GM18508 (cell line): ENCODE results near the gene TTC7B.

Experiments used
- ATAC-seq: cut with Tn5 transposase; IDR thresholded peaks from one replicate; pipeline ENCODE4 v1.9.1; 2021; ENCODE audit warnings: moderate number of reproducible peaks; ENCODE audit not compliant: insufficient read depth, unreplicated experiment

Gene TTC7B

GRCh38 chr14:90780519-90780918, 35.7 kb downstream of the TTC7B start:
- ATAC-seq, result no peak

DNA sequence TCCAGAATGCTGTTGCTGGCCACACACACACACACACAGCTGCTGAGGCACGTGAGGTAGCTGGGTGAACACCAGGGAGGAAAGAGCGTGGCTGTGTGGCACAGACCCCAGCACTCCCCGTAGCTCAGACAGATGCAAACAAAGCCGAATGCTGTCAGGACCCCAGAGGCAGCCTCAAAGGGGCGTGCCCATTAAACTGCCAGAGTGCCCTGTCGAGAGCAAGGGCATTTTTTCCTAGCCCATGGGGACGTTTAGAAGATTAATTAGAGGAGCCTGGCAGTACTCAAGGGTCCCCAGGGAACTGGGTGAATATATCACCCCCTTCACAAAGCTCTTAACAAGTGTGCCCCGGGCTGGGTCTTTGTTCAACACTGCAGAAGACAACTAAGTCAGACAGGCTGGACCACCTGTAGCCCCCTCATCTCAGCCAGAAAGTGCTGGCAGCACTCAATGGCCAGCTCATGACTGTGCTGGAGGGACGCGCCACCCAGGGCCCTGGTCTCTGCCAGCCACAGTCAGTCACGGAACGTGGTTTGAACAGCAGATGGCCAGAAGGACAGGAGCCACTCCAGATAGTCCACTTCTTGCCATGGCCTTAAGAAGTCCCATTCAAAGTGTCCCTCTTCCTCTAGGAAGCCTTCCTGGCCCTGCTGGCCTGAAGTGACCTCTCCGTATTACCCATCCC, 37.5 kb downstream of the TTC7B start:
- ATAC-seq, result no peak

GRCh38 chr14:90777830-90778485, 38.3 kb downstream of the TTC7B start:
- no peak for ATAC-seq

GRCh38 chr14:90777358-90777757, 38.9 kb downstream of the TTC7B start:
- ATAC-seq, result no peak

DNA sequence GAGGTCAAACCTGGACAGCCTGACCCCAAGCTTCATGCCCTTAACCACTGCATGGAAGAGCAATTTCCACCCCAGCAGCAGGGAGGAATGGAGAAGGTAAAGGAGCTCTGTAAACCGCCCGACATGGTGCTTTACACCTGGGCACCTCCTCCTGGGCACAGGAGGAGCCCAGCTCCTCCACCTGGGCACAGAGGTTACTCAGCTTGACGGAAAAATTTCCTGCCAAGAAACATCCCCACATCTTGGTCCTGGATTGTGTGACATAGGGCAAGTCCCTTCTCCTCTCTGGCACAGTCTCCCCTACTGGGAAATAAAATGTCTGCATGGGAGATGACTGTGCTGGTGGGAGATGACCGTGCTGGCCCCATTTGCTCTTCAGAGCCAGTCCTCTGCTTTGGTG, 40.8 kb downstream of the TTC7B start:
- no peak for ATAC-seq

- ATAC-seq, result no peak
Measured at GRCh38 chr14:90774316-90774715, 41.9 kb downstream of the TTC7B start.

- ATAC-seq, result no peak
Measured at GRCh38 chr14:90773705-90774104, 42.5 kb downstream of the TTC7B start.

DNA sequence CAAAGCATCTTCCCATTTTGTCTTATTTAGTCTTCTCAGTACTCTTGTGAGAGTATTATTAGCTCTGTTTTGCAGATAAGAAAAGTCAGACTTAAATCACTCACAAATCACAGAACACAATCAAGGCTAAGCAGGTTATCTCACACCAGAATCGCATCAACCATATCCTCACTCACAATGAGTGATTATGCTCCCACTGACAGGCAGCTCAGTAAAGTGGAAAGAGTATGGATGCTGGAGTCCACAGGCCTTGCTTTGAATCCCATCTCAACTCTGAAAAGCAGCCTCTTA, 43.1 kb downstream of the TTC7B start:
- no peak for ATAC-seq

DNA sequence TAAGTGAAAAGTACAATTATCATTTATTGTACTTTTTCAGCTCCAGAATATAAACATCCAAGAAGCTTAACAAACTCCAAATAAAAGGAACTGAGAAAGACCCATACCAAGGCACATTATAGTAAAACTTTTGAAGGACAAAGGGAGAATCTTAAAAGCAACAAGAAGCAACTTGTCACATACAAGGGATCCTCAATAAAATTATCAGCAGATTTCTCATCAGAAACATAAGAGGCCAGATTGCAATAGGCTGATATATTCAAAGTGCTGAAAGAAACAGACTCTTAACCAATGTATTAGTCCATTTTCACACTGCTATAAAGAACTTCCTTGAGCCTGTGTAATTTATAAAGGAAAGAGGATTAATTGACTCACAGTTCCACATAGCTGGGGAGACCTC, 48.3 kb downstream of the TTC7B start:
- no peak for ATAC-seq

DNA sequence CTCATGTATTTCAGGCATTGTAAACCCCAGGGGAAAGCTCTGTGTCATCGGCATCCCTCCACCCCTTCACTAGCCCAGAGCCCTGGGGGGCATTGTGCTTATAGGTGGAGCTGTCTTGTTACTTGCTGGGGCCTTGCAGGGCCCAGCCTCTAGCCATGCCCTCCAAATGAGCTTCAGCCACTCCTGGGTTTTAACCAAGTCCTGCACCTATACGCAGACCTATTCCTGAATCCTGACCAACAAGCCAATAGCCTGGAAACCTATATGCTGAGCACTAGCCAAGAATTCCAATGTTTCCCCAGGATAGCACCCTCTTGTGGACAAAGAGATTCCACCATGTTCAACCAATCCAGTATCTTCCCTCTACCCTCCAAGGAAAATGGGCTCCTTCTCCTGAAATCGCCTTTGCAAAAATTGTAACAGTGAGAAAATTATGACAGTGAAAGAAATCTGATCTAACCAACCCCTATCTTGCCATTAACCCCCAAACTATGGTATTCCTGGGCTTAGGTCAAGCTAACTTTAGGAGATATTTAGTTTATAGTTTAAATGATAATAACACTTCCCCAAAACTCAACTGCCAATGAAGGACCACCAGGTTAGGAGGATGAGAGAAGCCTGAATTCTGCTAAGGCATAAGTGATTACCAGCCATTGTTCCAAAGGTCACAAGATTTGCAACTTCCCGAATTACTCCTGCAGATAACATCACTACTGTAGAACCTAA, 55.5 kb downstream of the TTC7B start:
- no peak for ATAC-seq

- ATAC-seq, result no peak
Measured at GRCh38 chr14:90760078-90760444, 56.2 kb downstream of the TTC7B start.

DNA sequence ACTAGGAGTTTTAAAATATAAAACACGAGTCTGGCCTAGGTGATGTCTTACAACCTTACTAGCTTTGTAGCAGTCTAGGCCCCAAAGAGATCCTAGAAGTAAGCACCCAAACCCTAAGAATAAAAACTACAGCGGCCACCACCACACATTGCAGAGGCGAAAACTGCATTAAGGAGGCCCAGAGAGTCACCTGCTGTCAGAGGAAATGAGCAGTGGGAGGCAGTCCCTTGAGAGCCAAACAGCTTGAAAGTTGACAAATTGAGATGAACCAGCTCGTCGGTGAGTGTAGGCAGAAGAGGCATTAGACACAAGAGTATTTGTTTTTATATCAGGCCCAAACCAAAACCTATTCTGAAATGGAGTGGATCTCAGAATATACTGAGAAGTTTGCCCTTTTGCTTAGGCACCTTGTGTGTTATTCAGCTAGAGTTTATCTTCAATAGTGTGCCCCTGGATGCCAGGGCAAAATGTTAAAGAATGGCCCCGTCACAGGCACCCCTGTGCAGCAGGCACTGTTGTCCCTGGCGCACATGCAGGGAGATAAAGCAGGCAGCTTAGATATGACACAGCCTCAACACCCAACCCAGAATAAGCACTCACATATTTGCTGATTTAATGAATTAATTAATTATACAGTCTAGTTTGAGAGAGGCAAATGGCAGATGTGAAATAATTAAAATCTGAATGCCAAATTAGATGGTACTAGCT, 56.7 kb downstream of the TTC7B start:
- ATAC-seq, result no peak

DNA sequence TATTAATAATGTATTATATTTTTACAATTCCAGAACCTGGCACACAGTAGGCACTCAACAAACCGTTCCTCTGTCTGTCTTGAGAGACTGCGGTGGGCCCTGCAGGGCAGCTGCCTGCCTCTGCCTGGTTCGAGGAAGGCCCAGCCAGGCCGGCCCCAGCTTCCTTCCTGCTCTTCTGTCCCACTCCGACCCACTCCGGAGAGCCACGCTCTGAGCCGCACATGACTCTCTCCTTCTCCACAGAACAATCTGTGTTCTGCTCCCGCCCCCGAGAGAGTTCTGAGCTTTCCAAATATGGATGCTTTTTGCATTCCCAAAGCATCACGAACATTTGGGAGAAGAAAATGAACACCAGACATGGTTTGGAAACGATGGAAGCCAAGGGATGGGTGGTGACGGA, 57.3 kb downstream of the TTC7B start:
- no peak for ATAC-seq

DNA sequence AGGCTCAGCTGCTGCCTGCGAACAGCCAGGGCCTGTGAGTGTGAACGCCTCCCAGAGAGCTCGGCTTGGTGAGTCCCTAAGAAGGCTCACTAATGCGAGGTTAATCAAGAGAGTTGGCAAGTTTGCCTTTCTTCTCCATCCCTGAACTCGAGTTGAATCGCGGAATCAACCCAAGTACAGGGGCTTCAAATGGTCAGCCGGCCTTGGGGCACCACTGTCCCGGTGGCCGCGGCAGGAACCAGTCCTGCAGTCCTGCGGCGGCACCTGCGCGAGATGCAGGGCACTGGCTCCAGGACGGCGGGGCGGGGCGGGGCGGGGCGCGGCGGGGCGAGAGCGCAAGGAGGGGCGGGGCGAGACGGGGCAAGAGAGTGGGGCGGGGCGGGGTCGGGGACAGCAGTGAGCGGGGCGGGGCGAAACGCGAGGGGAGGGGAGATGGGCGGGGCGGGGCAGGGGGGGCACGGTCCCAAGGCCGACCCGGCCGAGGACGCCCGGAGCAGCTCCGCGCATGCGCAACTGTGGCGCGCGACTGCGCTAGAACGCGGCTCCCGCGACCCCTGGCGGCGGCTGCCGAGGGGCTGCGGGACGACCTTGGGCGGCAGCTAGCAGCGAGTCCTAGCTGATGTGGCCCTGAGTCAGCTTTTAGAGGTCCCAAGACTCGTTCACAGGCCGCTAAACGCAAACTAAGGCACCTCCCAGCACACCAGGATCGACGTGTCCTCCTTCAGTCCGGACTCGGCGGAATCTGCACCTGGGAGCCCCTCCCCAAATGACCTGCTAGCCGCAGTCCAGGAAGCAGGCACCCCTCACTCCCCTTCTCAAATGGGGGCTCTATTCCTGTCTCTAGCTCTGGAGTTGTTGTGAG, 58.0 kb downstream of the TTC7B start:
- ATAC-seq, result peak; percentile 49

GRCh38 chr14:90757452-90757851, 58.8 kb downstream of the TTC7B start:
- no peak for ATAC-seq

- no peak for ATAC-seq
Measured at GRCh38 chr14:90756755-90757345, 59.4 kb downstream of the TTC7B start.

- ATAC-seq, result no peak
Measured at GRCh38 chr14:90755661-90756304, 60.4 kb downstream of the TTC7B start.

DNA sequence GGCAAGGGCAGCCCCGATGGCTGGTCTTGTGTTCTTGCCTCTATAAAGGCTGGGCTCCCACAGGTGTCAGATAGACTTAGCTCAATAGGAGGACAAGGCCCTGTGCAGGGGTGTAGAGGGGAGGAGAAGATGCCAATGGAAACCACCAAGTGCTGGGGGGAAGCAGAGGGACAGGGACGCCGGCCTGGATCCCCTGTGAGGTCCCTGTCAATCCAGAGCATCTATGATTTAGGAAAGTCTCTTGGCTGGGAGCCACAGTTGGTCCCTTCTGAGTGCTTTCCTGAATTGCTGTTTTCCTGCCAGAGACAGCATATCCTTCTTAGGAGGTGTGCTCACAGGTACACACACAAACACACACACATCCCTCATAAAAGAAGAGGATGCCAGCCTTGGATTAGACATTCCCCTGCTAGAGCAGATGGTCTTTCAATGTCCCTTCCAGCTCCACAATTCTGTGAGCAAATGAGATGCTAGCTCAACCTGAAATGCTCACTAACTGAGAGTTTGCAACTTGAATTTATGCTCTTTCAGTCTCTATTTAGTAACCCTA, 62.7 kb downstream of the TTC7B start:
- ATAC-seq, result no peak

DNA sequence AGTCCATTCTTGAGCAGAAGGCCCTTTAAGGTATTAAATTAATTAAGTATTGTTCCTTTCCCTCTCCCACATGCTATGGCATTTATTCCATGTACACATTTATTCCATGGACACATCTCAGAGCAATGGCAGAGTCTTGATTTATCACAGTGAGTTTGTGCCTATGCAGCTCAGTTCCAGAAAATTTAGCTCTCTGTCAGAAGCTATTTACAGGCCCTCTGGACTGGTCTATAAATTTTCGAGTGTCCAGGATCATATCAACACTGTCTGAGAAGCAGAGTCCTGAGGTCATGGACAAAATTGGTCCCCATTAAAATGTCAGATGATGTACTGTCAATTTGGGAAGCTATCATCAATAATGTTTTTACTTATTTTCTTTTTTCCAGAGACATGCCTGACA, 65.5 kb downstream of the TTC7B start:
- no peak for ATAC-seq
